NCI-H446 (cell line): Measurements from ENCODE around the gene TLX2.
"Not testable (repeated sequence)": the region's sequence is repeated elsewhere in the genome, so short reads cannot be mapped to it uniquely, and the experiment has no call there.

Experiments used
- DNase-seq, 2 experiments: peaks; one replicate each; lab custom pipeline; 2025; lab: John Stamatoyannopoulos, UW

TLX2 gene

DNA sequence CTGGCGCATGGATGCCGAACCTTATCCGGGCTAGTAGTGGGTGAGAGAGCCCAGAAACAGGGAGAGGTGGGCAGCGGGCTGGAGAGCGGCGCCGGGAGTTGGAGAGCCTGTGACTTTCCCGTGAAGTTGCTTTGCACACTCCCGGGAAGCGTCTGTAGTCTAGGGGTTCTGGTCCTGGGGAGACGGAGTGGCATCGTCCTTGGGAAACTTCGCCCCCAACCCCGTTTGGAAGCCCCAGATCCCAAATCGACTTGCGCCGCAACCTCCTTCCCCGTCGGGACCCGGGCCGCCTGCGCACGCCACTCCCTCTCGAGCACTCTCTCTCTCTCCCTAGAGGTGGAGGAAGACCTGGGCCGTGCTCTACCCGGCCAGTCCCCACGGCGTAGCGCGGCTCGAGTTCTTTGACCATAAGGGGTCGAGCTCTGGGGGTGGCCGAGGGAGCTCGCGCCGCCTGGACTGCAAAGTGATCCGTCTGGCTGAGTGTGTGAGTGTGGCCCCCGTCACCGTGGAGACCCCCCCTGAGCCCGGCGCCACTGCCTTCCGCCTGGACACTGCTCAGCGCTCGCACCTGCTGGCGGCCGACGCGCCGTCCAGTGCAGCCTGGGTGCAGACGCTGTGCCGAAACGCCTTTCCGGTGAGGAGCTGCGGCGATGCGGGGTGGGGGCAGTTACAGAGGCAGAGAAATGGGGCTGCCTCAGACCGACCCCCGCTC is 40.7 kb downstream of the TLX2 start:
- DNase-seq, result no peak

DNA sequence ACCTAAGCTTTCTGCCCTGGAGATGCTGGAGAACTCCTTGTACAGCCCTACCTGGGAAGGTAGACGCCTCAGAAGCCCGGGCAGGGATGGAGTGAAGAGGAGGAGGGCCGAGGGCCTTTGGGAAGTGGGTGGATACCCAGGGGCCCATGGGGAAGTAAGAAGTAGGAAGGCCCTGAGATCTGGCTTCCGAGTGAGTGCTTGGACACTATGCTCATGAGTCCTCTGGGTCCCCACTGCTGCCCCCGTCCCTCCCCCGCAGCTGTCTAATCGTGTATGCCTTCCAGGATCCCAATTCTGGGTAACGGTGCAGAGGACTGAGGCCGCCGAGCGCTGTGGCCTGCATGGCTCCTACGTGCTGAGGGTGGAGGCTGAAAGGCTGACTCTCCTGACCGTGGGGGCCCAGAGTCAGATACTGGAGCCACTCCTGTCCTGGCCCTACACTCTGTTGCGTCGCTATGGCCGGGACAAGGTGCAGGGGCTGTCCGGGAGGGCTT is 41.4 kb downstream of the TLX2 start:
- no peak for DNase-seq

- DNase-seq, result no peak
Observed at GRCh38 chr2:74556159-74556558, 41.9 kb downstream of the TLX2 start.

- DNase-seq, result no peak
Observed at GRCh38 chr2:74556831-74557370, 42.7 kb downstream of the TLX2 start.

- no peak for DNase-seq
Observed at GRCh38 chr2:74558284-74559230, 44.3 kb downstream of the TLX2 start.

- no peak for DNase-seq
Observed at GRCh38 chr2:74559912-74560311, 45.7 kb downstream of the TLX2 start.

DNA sequence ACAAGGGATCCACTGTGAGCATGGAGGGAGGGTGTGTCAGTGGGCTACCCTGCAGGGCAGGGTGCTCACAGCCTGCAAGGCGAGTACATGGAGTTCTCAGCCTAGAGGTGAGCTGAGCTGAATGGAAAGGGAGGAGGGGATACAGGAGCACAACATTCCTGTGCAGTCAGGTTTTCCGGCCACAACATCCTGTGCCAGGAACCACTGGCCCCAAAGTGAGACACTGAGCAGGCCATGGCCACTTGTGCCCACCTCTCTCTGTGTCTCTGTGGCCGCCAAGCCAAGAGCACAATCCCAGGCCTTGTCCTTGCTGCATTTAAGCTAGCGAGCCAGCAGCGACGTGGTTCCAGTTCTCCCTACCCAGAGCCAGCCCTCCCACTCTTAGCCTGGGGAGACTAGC is 46.3 kb downstream of the TLX2 start:
- DNase-seq, result no peak

DNA sequence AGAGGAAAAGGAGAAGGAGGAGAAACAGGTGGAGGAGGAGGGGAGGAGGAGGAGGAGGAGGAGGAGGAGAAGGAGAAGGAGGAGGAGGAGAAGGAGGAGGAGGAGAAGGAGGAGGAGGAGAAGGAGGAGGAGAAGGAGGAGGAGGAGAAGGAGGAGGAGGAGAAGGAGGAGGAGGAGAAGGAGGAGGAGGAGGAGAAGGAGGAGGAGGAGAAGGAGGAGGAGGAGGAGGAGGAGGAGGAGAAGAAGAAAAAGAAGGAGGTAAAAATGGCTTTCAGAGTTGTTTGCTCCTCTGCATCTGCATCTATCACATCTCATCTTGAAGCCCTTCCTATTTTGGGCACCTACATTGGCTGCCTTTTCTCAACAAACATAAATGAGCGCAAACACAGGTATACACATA is 46.8 kb downstream of the TLX2 start:
- DNase-seq, result not testable (repeated sequence)

GRCh38 chr2:74562126-74562775 is 48.0 kb downstream of the TLX2 start:
- DNase-seq, result no peak

DNA sequence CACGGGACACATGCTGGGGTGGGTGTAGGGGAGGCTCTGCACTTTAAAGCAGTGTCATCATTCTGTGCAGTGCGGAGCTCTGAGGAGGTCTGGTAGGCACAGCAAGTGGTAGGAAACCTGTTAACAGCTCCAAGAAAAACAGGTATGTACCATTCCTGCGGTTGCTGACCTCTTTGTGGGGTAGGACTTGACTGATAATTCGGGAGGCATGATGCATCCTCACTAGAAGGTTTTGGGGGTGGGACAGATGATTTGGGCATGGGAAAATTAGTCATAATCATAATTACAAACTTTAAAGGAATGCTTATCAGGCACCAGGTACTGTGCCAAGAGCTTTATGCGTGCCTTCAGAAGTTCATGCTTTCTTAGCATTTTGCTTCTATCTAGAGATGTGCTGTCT is 50.0 kb downstream of the TLX2 start:
- no peak for DNase-seq

DNA sequence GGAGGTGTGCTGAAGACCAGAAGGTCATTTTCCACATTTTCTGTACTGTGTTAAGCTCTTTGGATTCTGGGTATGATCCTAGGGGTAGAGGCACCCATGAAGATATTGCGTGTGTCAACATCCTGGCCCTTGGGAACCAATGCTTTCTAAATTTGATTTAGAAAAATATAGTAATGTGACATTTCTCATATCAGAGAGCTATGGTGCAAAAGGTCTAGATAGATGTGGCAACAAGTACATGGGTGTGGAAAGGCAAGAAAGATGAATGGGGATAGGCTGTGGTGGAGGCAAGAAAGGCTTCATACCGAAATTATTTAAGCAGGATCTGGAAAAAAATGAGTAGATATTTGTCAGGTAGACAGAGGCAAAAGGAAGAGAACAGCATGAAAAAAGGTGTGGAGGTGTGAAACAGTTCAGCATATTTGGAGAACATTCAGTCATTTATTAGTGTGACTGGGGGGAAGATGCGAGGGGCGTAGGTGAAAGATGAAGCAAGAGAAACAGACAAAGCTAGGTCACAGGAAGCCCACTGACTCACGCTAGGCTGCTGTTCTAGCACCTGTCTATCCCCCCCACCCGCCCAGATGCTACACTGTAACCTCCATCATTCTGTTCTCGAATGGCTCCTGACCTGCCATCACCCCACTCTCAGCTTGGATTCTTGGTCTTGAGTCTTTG is 52.0 kb downstream of the TLX2 start:
- DNase-seq, result no peak

- no peak for DNase-seq
Observed at GRCh38 chr2:74566754-74567085, 52.5 kb downstream of the TLX2 start.
